ENCODE results near the gene ARID4A.
"Not testable (repeated sequence)": the region's sequence is repeated elsewhere in the genome, so short reads cannot be mapped to it uniquely, and the experiment has no call there.

The ARID4A gene

DNA sequence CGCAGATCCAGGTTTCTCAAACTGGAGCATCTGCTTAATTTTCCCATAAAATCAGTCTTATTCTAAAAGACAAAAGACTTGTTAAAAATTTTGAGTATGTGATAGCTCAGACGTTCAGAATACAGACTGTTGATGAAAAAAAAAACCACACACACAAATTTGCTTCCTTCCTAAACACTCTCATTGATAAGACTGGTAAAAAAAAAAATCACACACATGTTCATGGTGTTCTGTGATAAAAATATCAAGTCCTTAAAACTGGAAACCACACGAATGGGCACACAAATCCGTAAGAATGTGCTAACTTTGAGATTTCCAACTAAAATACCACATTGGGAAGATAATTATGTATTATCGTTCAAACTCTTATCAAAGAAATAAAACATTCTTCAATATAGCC lies 6.7 kb upstream of the ARID4A start:
- no peak for DNase-seq

DNA sequence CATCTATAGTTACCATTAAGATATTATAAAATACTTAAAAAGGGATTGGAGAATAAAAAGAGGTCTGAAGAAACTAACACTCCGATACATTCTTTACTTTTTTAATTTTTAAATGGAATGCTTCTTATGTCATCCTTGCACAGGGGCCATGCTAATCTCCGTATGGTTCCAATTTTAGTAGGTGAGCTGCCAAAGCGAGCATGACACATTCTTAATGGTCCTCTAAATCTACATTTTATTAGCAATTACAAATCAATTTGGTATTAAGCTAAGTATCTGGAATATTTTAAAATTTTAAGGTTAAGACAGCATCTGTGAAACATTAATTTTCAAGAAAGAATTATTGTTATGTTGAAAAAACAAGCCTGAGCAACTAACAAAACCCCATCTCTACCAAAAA lies 6.2 kb upstream of the ARID4A start:
- DNase-seq: no peak

GRCh38 chr14:58294201-58294600 lies 4.2 kb upstream of the ARID4A start:
- no peak for DNase-seq

DNA sequence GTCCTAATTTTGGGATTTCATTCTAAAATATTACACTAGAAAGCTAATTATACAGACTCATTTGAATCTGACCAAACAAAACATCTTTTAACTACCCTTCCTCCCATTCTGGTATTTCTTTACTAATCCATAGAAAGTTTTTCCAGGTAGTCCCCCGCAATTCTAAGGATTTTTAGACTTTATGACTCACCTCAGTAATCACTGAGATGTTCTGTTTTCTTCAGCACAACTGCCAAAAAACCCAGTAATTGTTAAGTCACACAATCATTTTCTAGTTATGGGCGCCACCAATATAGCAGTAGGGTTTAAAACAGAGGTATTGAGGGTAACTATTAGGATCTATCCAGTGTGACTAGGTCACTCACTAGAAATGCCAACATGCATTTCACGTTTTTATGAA lies 1.6 kb upstream of the ARID4A start:
- DNase-seq: no peak

- DNase-seq: no peak
These were observed 968 bp upstream of the ARID4A start for GRCh38 chr14:58297412-58297761.

- DNase-seq: peak; percentile 100
These were observed 436 bp upstream of the ARID4A start for GRCh38 chr14:58297762-58298476.

DNA sequence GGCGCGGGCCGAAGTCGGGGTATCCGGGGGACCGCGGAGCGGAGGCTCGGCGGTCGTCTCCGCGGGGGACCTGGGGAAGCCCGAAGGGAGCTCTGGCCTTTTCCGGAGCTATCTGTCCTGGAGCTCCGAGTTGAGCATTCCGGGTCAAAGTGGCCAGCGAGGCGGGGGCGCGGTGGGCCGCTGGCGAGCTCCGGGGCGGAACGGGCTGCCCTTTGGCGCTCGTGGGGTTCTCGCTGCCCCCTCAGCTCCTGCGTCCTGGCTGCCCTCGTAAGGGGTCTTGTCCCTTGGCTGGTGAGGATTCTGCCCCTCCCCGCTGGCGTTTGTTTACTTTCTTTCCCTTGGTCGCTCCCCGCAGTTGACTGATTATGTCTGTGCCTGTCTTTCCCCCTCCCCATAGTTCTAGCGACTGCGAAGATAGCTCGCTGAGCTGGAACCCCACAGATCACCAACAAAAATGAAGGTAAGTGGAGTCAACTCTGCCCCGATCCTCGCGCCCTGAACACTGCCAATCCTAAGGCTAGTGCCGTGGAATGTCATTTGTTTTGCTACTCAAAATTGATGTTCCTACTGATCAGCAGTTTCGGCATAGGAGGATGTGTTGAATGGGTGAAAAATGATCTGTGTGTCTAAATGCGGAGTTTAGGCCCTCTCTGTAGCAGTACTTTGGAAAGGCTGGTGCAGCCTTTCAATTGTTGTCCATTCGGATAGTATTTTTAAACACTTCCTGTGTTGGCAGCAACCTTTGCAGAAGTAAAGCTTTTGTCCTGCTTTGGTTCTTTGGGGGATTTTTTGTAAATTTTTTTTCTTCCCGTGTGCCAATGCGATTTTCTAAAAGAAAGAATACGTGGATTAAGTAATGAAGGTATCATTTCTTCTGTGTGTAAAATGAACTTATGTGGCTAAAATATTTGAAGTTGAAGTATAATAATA lies 1.3 kb downstream of the ARID4A start:
- no peak for DNase-seq

DNA sequence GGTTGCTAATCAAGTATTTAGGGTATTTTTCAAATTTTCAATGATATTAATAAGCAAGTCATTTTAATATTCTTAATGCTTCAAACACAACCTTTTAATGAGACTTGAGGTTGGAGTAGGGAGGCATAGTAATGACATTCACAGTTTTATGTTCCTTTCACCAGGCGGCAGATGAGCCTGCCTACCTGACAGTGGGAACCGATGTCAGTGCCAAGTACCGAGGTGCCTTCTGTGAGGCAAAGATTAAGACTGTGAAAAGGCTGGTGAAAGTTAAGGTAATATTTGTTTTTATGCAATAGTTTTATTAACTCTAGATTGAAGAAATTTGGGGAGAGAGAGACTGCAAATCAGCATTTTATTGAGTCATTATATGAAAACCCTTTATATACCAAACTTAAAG lies 3.1 kb downstream of the ARID4A start:
- DNase-seq: no peak

DNA sequence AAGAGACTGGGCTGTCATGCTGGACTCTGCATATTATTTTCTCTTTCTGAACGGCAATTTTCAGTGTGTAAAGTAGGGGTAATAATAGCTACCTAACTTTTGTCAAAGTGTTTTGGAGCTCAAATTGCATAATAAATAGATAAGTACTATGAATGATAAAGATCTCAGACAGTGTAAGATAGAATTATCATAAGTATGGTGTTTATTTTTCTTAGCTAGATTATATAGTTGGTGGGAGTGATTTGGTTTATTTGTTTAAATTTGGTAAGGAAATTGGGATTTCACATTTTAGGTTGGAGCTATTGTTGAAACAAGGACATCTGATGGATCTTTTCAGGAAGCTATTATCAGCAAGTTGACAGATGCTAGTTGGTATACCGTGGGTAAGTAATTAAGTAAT lies 7.4 kb downstream of the ARID4A start:
- no peak for DNase-seq

DNA sequence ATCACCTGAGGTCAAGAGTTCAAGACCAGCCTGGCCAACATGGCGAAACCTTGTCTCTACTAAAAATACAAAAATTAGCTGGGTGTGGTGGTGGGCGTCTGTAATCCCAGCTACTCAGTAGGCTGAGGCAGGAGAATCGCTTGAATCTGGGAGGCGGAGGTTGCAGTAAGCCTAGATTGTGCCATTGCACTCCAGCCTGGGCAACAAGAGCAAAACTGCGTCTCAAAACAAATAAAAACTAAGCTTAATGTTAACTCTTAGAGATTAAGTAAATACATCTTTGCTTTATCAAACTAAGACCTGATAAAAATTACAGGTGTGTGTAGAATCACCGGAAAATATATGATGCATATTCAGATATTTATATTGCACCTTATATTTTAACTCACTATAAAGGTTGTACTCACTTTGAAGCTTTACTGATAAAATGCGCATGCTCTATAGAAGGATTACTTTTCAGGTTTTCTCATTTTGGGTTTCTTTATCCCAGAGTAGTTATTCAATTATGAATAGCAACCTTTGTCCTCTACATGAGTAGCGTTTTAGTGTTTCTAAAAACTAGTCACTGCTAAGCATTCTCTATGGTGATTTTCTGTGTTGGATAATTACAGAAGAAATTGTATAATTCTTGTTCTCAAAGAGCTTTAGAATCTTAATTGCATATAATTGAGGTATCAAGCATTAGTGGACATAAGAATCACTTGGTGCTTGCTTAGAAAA lies 9.4 kb downstream of the ARID4A start:
- no peak for DNase-seq

GRCh38 chr14:58309086-58309485 lies 10.7 kb downstream of the ARID4A start:
- DNase-seq: no peak

DNA sequence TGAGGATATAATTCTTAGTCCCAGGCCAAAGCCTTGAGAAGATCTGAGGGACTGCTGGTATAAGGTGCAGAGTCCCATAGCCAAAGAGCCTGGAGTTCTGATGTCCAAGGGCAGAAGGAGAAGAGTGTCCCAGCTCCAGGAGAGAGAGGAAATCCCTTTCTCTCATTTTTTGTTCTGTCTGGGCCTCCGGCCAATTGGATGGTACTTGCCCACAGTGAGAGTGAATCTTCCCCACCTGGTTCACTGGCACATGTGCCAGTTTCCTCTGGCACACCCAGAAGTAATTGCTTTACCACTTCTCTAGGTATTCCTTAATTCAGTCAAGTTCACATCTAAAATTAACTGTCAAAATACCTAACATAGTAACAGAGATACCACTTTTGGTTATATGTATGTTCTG lies 15.3 kb downstream of the ARID4A start:
- no peak for DNase-seq

DNA sequence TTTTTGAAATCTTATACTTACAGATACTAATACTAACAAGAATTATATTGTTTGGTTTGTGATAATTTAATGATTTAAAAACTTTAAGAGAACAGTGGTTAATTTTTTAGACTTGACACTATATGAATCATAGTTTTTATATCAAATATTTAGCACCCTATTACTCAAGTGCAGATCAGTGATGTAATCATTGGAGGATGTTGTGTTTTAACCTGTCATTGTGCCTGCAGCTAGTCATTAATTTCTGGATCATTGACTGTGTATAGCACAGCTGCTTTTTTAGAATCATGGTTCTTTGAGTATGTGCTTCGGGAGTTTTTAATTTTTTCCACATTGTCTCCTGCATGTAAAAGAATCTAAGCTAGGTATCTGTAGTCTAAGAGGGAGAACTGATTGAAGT lies 17.3 kb downstream of the ARID4A start:
- no peak for DNase-seq

DNA sequence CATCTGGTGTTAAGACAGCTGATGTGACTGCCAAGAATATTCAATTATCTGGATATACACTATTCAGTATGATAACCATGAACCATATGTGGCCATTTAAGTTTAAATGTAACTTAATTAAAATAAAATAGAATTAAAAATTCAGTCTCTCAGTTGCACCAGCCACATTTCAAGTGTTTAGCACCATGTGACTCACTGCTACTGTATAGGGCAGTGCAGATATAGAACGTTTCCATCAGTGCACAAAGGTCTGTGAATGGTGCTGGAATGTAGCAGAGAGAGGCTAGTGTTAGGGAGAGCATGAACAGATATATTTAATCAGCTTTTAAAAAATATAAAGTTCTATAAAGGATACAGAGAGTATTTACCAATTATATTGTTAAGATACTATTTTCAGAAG lies 28.7 kb downstream of the ARID4A start:
- no peak for DNase-seq

GRCh38 chr14:58331111-58331510 lies 32.8 kb downstream of the ARID4A start:
- DNase-seq: peak; percentile 98

DNA sequence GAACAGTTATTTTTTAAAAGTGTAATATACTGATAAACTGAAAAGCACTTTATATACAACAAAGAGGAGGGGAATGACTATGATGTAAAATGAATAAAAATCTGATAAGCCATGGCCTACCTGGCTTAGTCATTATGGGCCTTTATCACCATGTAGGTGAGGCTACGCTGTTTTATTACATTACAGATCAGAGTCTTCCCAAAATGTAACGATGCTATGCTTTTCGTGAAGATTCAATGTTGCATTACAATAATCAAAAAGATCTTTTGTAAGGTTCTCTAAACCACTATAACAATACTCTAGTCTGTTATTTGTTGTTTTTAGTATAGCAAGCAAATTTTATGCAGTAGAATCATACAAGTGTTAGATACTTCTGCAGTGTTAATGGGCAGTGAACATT lies 34.2 kb downstream of the ARID4A start:
- DNase-seq: no peak

DNA sequence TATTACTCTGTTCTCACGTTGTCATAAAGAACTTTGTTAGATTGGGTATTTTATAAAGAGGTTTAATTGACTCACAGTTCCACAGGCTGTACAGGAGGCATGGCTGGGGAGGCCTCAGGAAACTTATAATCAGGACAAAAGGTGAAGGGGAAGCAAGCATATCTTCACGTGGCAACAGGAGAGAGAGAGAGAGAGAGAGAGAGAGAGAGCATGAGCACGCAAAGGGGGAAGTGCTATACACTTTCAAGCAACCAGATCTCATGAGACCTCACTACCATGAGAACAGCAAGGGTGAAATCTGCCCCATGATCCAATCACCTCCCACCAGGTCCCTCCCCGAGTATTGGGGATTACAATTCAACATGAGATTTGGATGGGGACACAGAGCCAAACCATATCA lies 41.3 kb downstream of the ARID4A start:
- not testable (repeated sequence) for DNase-seq

DNA sequence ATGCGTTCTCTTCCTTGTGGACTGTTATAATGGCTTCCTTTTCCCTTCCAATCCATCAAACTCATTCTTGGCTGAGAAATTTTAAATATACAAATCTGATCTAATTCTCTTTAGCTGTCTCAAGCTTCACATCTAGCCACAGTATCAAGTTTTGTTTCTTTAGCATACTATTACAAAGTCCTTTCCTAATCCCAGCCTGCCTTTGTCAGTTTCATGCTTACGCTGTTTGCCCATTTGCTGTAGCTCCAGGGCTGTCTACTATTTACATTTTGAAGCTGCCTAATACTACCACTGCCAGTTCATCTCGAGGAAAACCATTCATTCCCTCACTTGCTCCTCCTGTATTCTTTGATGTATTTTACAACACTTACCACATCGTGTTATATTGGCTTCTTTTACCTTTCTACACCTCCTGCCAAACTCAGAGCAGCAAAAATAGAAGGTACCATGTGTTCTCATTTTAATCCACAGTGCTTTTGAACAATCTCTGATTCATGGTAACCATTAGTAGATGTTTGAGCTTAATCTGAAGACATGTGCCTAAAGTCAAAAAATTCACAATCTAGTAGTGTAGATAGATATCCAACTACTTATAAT lies 42.9 kb downstream of the ARID4A start:
- no peak for DNase-seq

DNA sequence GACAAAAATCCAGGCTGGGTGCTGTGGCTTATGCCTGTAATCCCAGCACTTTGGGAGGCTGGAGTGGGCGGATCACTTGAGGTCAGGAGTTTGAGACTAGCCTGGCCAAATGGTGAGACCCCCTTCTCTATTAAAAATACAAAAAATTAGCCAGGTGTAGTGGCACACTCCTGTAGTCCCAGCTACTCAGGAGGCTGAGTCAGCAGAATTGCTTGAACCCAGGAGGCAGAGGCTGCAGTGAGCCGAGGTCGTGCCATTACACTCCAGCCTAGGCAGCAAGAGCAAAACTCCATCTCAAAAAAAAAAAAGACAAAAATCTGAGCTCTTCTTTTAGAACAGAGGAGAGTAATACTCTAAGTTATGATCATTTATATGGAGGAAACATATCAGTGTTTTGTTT lies 45.2 kb downstream of the ARID4A start:
- DNase-seq: not testable (repeated sequence)

DNA sequence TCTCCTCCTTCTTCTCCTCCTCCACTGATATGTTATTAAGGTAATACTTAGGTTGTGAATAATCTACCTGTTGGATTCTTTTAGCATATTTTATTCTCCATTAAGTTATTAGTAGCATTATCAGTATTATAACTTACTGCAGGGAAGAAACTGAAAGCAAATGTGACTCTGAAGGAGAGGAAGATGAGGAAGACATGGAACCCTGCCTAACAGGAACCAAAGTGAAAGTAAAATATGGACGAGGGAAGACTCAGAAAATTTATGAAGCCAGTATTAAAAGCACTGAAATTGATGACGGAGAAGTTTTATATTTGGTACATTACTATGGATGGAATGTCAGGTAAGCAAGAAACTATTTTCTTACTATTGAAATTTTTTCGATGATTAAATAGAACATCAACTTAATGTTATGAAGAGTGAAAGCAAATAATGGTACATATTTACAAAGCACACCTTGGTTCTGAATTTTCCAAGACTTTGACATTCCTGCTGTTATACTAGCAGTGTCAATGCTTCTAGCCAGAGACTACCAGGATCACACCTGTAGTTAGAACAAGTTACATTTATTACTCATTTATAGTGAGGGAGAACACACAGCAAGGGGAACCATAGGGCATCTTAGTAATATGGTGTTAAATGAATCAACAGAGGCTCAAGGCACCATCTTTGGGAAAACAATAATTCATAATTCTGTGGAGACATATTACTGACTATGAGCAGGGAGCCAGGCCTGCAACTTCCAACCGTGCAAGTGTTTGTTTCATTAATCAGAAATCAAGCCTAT lies 55.4 kb downstream of the ARID4A start:
- peak; percentile 3 for DNase-seq

- DNase-seq: no peak
These were observed 56.5 kb downstream of the ARID4A start for GRCh38 chr14:58354808-58355207.

GRCh38 chr14:58356268-58356667 lies 57.9 kb downstream of the ARID4A start:
- DNase-seq: no peak
